Skeletal muscle tissue (tissue), 4 donors: Measurements from ENCODE around the gene CD34. TPM values are rescaled to one million over a fixed set of nuclear protein-coding genes. Genes with fewer than 3 reads are reported as not detected.
A peak's percentile ranks its signal among the peaks of the same experiment; 100 is the strongest.

Source experiments
- H3K27ac ChIP-seq: one replicate; pipeline ENCODE4 v1.7.0; 2013; ENCODE audit warnings: mild to moderate bottlenecking, low read depth, low read length, inconsistent platforms
- H3K27me3 ChIP-seq, 3 donors: one replicate each; pipeline ENCODE4 v1.7.0; 2013; ENCODE audit warnings: low read length in 3 of 3; ENCODE audit not compliant: control insufficient read depth in 3 of 3, insufficient read depth in 3 of 3
- H3K36me3 ChIP-seq, 3 donors: one replicate each; pipeline ENCODE4 v1.7.0; 2013; ENCODE audit warnings: low read length in 3 of 3; ENCODE audit not compliant: control insufficient read depth in 3 of 3, insufficient read depth in 3 of 3
- H3K4me1 ChIP-seq, 3 donors: one replicate each; pipeline ENCODE4 v1.7.0; 2013; ENCODE audit warnings: low read length in 3 of 3, mild to moderate bottlenecking in 3 of 3; ENCODE audit not compliant: control insufficient read depth in 3 of 3, insufficient read depth in 3 of 3
- H3K4me3 ChIP-seq, 3 donors: one replicate each; pipeline ENCODE4 v1.7.0; 2013; ENCODE audit warnings: low read length in 3 of 3
- H3K9ac ChIP-seq, 3 donors: one replicate each; pipeline ENCODE4 v1.7.0; 2013; ENCODE audit warnings: low read length in 3 of 3, mild to moderate bottlenecking in 3 of 3, moderate library complexity in 2 of 3, low read depth in 1 of 3
- H3K9me3 ChIP-seq, 3 donors: one replicate each; pipeline ENCODE4 v1.7.0; 2013; ENCODE audit warnings: low read length in 3 of 3; ENCODE audit not compliant: control insufficient read depth in 3 of 3
- total RNA-seq: library from RNA; depleted of rRNA; stranded (reverse); fragments of >200 nt; gene quantifications from one replicate; pipeline ENCODE4 v1.2.3, GENCODE V29; 2014
- donor health status: Osteomylitis.

CD34 gene
- total RNA-seq, 1 donor from 2014 or later = 20.9 TPM

- Histone ChIP-seq H3K4me3 (no peak overlapping the region), H3K4me1 (peaks cover 16 to 26% (median 16%) of the 10 kb centered on the region in 3 donors)
Measured at GRCh38 chr1:207902566-207902965, 8.4 kb downstream of the CD34 start.

DNA sequence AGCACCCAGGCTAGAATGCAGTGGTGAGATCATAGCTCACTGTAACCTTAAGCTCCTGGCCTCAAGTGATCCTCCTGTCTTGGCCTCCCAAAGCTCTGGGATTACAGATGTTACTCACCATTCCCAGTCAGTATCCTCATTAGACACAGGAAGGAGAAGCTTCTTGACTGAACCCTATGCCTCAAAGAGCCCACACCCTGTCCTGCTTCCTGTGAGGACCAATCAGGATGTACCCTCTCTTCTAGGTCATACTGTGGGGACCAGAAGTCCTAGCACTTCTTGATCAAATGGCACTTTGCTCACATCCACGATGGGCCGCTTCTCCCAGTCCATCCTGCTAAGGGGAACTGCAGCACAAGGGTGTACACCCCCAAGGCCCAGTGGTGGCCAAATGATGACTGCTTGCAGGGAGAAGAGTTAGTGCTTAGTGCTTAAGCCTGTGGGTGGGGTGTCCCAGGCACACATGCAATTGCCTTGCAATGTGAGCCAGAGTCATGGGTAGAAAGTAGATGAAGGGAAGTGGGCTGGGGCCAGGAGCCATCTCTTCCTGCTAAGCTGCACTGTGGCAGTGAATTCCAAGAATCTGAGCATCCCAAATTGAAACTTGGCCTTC, 9.8 kb downstream of the CD34 start:
- H3K27ac ChIP-seq = no peak overlapping the region
- no peaks in the 10 kb centered on the region for H3K9me3 ChIP-seq
- H3K4me3 ChIP-seq = no peak overlapping the region
- H3K27me3 ChIP-seq = no peaks in the 10 kb centered on the region
- H3K36me3 ChIP-seq = no peaks in the 10 kb centered on the region
- peaks cover 16 to 28% (median 16%) of the 10 kb centered on the region in 3 donors for H3K4me1 ChIP-seq
- no peak overlapping the region for H3K9ac ChIP-seq

More at GRCh38 chr1:207902566-207902965, 8.4 kb downstream of the CD34 start:
- no peaks in the 10 kb centered on the region for H3K9me3 ChIP-seq
- no peak overlapping the region for H3K27ac ChIP-seq
- H3K36me3 ChIP-seq = no peaks in the 10 kb centered on the region
- H3K9ac ChIP-seq = no peak overlapping the region
- no peaks in the 10 kb centered on the region for H3K27me3 ChIP-seq

DNA sequence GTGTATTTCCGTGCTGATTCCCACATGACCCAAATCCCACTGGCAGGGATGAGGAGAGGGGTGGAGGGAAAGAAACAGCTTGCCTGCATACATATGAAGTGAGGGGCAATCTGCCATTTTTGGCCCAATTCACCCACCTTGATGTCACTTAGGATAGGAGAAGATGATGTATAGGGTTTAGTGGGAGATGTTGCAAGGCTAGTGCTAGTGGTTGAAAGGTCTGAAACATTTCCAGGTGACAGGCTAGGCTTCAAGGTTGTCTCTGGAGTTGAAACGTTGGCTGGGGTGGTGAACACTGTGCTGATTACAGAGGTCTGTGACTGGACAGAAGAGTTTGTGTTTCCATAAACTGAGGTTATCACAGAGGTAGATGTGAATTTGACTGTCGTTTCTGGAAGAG, 12.1 kb downstream of the CD34 start:
- H3K4me3 ChIP-seq = no peak overlapping the region
- H3K27me3 ChIP-seq = no peaks in the 10 kb centered on the region
- H3K9me3 ChIP-seq = no peaks in the 10 kb centered on the region
- no peak overlapping the region for H3K9ac ChIP-seq
- H3K27ac ChIP-seq = no peak overlapping the region
- H3K4me1 ChIP-seq = peaks cover 16 to 27% (median 16%) of the 10 kb centered on the region in 3 donors
- peaks cover 0 to 8% (median 0%) of the 10 kb centered on the region in 3 donors for H3K36me3 ChIP-seq

DNA sequence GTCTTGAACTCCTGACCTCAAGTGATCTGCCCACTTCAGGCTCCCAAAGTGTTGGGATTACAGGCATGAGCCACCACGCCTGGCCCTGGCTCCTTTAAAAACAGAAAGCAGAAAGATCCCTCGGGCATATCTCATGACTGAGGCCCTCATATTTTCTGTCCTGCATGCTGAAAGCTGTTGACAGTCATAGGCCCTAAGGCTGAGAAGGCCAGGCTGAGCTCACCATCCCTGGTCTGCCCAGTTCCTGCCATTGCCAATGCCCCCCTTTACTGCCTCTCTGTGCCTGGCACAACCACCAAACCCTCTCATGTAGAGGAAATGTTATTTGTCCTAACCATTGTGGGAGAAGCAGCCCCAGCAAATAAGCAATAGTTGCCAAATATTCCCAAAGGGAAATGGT, 12.7 kb downstream of the CD34 start:
- H3K9me3 ChIP-seq = no peaks in the 10 kb centered on the region

DNA sequence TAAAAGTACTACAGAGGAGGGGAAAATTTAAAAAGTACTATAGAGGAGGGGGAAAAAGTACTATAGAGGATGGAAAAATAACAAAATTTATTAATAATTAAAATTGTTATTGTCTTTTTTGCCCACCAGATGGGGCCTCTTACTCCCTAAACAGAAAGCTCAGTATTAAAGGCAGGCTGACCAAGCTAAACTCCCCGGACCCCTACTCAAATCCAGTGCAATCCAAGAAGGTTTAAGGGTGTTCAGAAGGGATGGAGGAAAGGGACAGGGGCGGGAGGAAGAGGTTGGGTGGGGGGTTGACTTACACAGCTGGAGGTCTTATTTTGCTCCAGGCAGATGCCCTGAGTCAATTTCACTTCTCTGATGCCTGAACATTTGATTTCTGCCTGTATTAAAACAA, 13.7 kb downstream of the CD34 start:
- no peak overlapping the region for H3K27ac ChIP-seq
- no peaks in the 10 kb centered on the region for H3K9me3 ChIP-seq
- no peaks in the 10 kb centered on the region for H3K27me3 ChIP-seq
- H3K4me1 ChIP-seq = peaks cover 8 to 23% (median 13%) of the 10 kb centered on the region in 3 donors
- peaks cover 0 to 8% (median 0%) of the 10 kb centered on the region in 3 donors for H3K36me3 ChIP-seq
- no peak overlapping the region for H3K4me3 ChIP-seq
- H3K9ac ChIP-seq = no peak overlapping the region

More for the DNA sequence above, 12.7 kb downstream of the CD34 start:
- no peak overlapping the region for H3K27ac ChIP-seq
- H3K27me3 ChIP-seq = no peaks in the 10 kb centered on the region
- no peak overlapping the region for H3K9ac ChIP-seq
- H3K4me3 ChIP-seq = no peak overlapping the region
- peaks cover 16 to 29% (median 16%) of the 10 kb centered on the region in 3 donors for H3K4me1 ChIP-seq
- H3K36me3 ChIP-seq = peaks cover 0 to 8% (median 0%) of the 10 kb centered on the region in 3 donors

DNA sequence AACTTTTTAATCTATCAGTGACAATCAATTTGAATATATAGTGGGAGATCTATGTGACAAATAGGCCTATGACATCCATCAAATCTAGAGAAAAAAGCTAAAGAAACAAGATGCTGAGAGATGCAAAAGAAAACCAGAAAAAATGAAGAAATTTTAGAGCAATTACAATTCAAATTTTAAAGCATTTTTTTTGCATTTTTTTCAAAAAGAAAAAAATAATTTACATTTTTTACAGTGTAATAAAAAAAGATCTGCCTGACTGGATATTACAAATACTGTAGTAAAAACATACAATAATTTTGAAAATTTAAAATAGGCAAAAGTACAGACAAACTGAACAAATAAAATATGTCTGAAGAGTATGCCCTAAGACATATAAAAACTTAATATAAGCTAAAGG, 14.4 kb downstream of the CD34 start:
- no peak overlapping the region for H3K27ac ChIP-seq
- no peak overlapping the region for H3K9ac ChIP-seq

DNA sequence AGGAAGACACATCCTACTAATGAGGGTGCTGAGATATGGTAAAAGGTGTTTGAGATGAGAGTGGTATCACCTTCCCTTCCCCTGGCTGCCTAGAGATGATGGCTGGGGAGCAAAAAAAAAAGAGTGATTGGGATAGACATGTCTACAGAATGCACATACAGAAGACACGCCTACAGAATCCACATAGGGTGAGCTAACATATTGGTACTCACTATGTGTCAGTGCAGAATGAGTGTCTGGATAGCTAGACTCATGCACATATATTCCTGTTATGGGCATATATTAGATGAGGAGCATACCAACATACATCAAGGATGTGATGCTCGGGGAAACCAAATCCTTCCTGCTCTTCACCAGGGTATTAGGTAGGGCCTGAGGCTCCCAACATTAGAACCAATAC, 16.2 kb downstream of the CD34 start:
- Histone ChIP-seq H3K4me1 (peaks cover 26 to 42% (median 34%) of the 10 kb centered on the region in 3 donors), H3K27ac (no peak overlapping the region), H3K4me3 (no peak overlapping the region), H3K9me3 (no peaks in the 10 kb centered on the region), H3K9ac (no peak overlapping the region), H3K27me3 (no peaks in the 10 kb centered on the region), H3K36me3 (peaks cover 0 to 8% (median 0%) of the 10 kb centered on the region in 3 donors)

More for the DNA sequence above, 14.4 kb downstream of the CD34 start:
- Histone ChIP-seq H3K9me3 (no peaks in the 10 kb centered on the region), H3K36me3 (peaks cover 0 to 8% (median 0%) of the 10 kb centered on the region in 3 donors), H3K27me3 (no peaks in the 10 kb centered on the region), H3K4me3 (no peak overlapping the region), H3K4me1 (peaks cover 14 to 30% (median 18%) of the 10 kb centered on the region in 3 donors)

GRCh38 chr1:207893737-207894582, 17.0 kb downstream of the CD34 start:
- Histone ChIP-seq H3K4me3 (no peak overlapping the region), H3K36me3 (peaks cover 0 to 8% (median 0%) of the 10 kb centered on the region in 3 donors), H3K27ac (no peak overlapping the region), H3K9me3 (no peaks in the 10 kb centered on the region), H3K4me1 (peaks cover 33 to 49% (median 36%) of the 10 kb centered on the region in 3 donors), H3K27me3 (no peaks in the 10 kb centered on the region), H3K9ac (no peak overlapping the region)

- Histone ChIP-seq H3K9me3 (no peaks in the 10 kb centered on the region), H3K27me3 (no peaks in the 10 kb centered on the region), H3K4me3 (no peak overlapping the region), H3K4me1 (peaks cover 40 to 59% (median 42%) of the 10 kb centered on the region in 3 donors), H3K36me3 (peaks cover 0 to 11% (median 0%) of the 10 kb centered on the region in 3 donors), H3K27ac (no peak overlapping the region), H3K9ac (no peak overlapping the region)
Measured at GRCh38 chr1:207892764-207893163, 18.2 kb downstream of the CD34 start.

- Histone ChIP-seq H3K9me3 (no peaks in the 10 kb centered on the region), H3K27ac (peak overlapping the region; percentile 78), H3K4me3 (peak overlapping the region in 1 of 3 donors; percentile 18), H3K4me1 (peaks cover 49 to 71% (median 53%) of the 10 kb centered on the region in 3 donors), H3K9ac (peak overlapping the region in 2 of 3 donors; percentile 2 to 52), H3K36me3 (peaks cover 0 to 11% (median 0%) of the 10 kb centered on the region in 3 donors), H3K27me3 (no peaks in the 10 kb centered on the region)
Measured at GRCh38 chr1:207891148-207891547, 19.8 kb downstream of the CD34 start.
